CD4-positive, alpha-beta T cell treated with Interleukin-4 for 4 hours (primary cell): ENCODE data around the gene LRBA.

ENCODE experiments used
- DNase-seq: peaks from one replicate; pipeline ENCODE4 v3.0.0-alpha.2; 2020

LRBA gene

GRCh38 chr4:150628073-150628472, 387.0 kb downstream of the LRBA start:
- DNase-seq, result no peak

- DNase-seq, result no peak
Measured at GRCh38 chr4:150625033-150625432, 390.1 kb downstream of the LRBA start.

DNA sequence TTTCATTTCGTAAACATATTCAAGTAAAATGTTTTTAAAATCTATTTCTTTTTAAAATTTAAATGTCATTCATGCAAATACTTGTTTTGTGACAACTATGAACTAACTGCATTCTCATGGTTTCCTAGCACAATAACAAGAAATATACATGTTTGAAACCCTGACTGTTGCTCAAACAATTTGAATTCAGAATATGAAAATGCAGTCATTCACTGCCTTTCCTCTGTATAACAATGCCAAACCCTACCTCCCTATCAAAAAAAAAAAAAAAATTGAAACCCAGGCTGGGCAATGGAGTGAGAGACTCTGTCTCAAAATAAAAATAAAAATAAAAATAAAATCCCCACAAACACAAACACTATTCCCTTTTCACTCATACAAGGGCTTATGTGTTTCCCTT, 391.0 kb downstream of the LRBA start:
- DNase-seq, result no peak

- DNase-seq, result no peak
Measured at GRCh38 chr4:150619042-150619441, 396.0 kb downstream of the LRBA start.

DNA sequence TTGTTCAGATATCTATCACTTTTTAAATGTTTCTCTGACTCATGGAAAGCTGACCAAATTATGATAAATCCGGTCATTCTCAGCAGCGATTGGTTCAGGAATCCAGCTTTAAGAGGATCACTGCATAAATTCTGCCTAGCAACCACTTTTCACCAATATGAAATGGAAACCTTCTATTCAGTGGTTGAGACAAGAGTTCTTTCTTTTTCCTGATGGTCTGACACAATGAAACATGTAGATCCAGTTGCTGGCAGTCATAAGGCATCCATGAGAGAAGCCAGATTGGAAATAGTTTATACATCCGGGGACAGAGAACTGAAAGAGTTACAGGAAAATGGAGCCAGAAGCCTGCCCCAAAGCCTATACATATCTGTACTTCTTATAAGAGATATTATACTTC, 406.0 kb downstream of the LRBA start:
- DNase-seq, result no peak

- DNase-seq, result no peak
Measured at GRCh38 chr4:150600812-150601445, 414.2 kb downstream of the LRBA start.

DNA sequence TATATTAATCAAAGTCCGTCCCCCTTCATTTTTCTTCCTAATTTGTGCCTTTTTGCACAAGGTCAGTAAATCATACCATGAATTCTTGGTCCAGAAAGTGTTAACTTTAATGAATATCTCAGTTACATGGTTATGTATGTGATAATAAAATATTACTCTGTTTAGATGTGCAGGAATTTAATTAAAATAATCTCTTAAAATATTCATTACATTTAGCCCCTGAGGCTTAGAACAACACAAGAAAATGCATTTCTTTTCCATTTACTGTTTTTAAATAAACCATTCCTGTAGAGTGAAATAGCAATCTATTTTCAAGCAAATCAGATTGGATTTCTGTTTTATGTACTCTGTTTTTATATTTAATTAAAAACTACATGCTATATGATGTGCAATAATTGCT, 415.5 kb downstream of the LRBA start:
- no peak for DNase-seq

DNA sequence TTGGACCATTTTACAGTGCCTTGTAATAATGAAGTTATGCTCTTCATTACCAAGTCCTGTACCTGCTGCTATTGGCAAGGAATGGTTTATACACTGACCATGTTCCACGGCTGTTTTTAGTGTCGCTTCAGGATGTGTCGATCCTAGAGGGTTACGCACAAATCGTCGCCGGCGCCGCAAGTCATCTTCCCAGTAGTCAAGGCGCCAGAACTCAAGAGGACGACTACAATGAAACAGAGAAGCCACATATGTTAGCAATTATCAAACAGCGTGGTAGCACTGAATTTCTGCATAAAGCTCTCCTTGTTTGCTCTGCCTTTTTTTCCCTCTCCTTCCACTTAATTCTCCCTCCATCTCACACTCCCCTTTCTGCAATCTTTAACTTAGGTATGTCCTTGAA, 416.2 kb downstream of the LRBA start:
- DNase-seq, result no peak

GRCh38 chr4:150593996-150594395, 421.1 kb downstream of the LRBA start:
- no peak for DNase-seq

DNA sequence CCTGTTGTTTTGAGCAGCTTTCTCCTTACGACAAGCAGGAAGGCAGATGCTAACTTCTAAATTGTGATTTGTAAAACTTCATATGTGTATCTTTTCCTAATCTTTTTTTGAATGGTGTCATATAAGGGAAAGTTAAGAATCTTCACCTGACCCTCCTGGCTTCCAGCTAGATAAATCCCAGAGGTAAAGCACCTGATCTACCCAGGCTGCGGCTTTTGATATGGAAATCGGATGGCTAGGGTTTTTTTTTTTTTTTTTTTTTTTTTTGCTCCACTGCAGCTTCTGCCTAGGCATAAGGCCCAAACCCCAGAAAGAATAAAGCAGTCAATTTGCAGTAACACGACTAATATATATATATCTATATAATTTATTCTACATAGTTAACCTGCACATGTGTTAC, 423.2 kb downstream of the LRBA start:
- DNase-seq, result no peak

- DNase-seq, result no peak
Measured at GRCh38 chr4:150591406-150591805, 423.7 kb downstream of the LRBA start.

DNA sequence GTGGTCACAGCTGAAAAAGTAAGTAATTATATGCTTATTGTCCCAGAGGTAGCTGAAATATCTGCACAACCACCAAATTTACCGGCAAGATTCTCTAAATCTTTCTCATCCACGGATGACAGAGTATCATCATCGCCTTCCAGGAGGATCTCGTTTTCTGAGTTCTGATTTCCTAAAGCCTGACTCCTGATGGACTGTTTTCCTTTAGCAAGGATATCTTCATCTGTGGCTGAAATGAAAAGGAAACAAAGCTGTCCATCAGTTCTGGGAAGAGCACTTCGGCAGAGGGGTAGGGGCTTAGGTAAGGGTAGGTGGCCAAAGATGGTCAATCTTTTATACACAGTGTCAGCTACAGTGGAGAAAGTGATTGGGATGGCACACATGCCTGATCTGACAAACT, 424.5 kb downstream of the LRBA start:
- DNase-seq, result no peak

DNA sequence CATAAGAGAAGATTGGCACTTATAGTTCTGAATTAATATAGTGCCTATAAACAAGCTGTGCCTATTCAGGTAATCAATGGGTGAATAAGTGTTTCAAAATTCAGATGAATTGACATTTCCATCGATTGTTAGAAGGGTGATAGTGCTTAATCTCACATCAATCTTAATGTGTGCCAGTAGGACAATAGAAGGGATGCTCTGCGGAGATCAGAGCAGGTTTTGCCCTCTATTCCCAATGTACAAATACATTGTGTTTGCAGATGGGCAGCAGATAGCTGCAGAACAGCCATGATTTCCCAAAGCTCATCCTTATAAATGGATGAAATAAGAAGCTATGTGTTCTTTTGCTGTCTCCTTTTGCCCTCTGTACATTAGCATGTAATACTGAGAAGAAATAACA, 425.9 kb downstream of the LRBA start:
- no peak for DNase-seq

DNA sequence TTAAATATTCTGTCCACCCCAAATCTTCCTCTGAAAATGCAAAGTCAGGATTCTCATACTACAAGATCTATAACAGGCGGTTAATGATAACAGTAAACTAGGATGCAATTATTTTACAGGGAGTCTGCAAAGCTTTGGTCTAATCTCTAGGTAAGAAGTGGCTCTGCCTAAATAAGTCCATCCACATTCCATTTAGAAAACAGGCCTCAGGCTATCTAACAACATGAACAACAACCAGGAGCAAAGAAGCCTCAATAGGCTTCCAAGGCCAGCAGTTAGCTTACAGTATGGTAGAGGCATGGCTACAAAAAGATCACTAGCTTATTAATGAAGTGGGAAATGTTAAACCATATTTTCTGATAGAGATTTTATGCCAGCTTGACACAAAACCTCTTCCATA, 426.8 kb downstream of the LRBA start:
- no peak for DNase-seq

DNA sequence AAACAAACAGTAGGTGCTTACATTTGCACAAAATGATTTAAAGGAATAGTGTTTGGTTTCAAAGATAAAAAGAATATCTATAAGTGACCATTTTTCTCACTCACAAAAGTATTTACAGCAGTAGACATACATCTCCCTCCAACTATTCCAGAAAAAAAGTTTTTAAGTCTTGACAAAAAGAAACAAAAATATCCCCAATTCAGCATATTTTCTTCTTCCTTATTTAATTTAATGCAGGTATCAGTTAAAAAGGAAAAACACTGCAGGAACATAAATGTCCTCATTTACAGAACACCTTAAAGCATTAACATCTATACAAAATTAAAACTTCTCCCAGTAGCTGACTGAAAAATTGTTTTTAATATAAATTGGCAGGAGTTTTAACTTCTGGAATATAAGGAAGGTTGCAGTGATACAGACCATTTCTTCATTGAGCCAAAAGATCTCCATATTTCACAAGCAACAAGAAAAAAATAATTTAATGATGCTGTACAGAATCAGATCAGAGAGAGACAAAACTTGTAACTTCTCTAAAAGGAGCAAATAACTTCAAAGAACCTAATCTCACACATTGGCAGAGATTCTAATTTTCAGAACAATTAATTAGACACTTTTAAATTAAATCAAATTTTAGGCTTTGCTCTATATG, 428.8 kb downstream of the LRBA start:
- no peak for DNase-seq

GRCh38 chr4:150585611-150586010, 429.5 kb downstream of the LRBA start:
- DNase-seq, result no peak

- DNase-seq, result no peak
Measured at GRCh38 chr4:150584111-150584915, 430.8 kb downstream of the LRBA start.

DNA sequence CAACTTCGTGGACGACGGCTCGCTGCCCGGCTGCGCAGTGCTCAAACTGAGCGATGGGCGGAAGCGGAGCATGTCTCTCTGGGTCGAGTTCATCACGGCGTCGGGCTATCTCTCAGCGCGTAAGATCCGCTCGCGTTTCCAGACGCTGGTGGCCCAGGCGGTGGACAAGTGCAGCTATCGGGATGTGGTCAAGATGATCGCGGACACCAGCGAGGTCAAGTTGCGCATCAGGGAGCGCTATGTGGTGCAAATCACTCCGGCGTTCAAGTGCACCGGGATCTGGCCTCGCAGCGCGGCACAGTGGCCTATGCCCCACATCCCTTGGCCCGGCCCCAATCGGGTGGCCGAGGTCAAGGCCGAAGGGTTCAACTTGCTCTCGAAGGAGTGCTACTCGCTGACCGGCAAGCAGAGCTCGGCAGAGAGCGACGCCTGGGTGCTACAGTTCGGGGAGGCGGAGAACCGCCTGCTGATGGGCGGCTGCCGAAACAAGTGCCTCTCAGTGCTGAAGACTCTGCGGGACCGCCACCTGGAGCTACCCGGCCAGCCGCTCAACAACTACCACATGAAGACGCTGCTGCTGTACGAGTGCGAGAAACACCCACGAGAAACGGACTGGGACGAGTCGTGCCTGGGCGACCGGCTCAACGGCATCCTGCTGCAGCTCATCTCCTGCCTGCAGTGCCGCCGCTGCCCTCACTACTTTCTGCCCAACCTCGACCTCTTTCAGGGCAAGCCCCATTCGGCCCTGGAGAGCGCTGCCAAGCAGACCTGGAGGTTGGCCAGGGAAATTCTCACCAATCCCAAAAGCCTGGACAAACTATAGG, 431.6 kb downstream of the LRBA start:
- no peak for DNase-seq

- DNase-seq, result no peak
Measured at GRCh38 chr4:150582873-150583286, 432.2 kb downstream of the LRBA start.

DNA sequence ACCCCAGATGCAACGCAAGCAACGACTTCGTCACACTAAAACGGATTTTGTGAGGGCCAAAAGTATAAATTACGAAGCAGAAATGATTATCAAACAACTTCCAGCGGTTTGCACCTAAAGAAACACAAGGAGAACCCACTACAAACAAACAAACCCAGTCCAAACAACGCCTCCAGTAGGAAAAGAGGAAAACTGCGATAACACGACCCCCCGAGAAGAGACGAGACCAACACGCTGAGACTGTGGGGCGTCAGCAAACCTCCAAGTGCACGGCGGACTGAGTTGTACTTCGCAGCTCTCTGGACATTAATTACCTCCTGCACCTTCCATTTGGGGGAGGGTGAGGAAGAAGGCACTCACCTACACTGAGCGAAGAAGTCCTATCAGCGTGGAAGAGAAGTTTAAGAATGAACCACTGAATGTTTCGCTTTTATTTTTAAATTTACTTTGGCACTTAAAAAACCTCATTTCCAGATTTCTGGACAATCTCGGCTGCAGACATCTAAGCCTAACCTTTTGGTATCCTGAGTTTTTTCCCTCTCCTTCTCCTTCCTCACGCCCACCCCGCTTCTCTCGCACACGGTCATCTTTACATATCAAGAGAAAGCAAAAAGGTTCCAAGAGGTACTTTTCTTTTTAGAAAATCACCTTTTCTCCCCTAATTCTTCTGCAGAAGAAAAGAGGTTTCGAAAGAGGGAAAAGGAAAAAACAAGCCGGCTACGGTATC, 432.8 kb downstream of the LRBA start, which contains the start of gene MAB21L2:
MAB21L2 (plus strand) TSS at position 6 of the 727 bp plus-strand sequence. CDS start 879 bp downstream, outside the sequence.
- no peak for DNase-seq

- DNase-seq, result no peak
Measured at GRCh38 chr4:150581641-150582051, 433.4 kb downstream of the LRBA start.

DNA sequence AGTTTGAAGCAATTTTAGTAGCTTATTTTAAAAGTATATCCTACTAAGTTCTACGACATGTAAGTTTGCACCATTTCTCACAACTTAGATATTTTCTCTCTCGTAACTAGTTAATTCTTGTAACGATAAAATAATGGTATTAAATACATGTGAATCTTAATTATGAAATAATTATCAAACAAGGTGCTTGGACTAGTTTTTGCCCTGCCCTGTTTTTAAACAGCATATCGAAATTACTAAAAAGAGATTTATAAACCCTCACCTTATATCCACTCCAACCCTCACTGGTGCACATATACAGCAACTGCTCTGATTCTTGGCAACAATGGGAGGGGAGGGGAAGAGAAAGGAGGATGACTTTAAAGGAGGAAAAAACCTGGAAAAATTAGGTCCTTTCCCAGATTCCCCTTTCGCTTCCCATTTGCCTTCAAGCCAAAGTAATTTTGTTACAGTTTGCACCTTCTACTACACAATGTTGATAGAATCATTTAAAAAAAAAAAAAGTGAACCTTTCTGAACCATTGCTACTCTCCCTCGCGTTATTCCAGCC, 434.0 kb downstream of the LRBA start:
- no peak for DNase-seq
